Cardiac fibroblast (primary cell): ENCODE data around the gene TTC39B.

Experiments
- DNase-seq, 2 donors: peaks; one replicate each; pipeline versions ENCODE4 v3.0.0 to v3.0.0-alpha.2; 2010; ENCODE audit warnings: low read depth in 2 of 2
- H3K4me3 ChIP-seq, 2 donors: replicated peaks in 1 of 2; 1 replicate in 1 of 2; 2 replicates in 1 of 2; pipeline ENCODE4 v1.5.1; 2011; ENCODE audit warnings: low read depth in 2 of 2, low read length in 2 of 2, mild to moderate bottlenecking in 2 of 2, moderate library complexity in 1 of 2
- CTCF ChIP-seq: IDR thresholded peaks from one replicate; pipeline ENCODE4 v1.5.1; 2011; ENCODE audit warnings: low read depth, mild to moderate bottlenecking, low read length, inconsistent platforms

The TTC39B gene

GRCh38 chr9:15163931-15164330, 143.1 kb downstream of the TTC39B start:
- TF ChIP-seq CTCF, result no peak
- H3K4me3 ChIP-seq, result no peak overlapping the region
- DNase-seq, result no peak

DNA sequence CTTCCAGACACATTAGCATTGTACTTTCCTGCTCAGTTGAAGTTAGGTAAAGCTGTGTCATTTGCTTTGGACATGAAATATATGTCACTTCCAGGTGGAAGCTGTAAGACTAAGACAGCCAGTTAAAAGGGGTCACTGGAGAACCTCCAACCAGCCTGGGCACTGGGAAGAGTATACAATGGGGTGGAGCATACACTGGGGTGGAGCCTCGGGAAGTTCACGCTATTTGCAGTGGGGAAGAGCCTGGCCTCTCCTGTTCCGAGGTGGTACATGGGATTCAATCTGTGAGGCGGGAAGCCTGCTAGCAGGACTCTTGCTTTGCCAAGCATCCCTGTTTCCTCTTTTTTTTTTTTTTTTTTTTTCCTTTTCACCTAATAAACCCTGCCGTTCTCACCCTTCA, 145.3 kb downstream of the TTC39B start:
- no peak for DNase-seq
- no peak for TF ChIP-seq CTCF
- no peak overlapping the region for H3K4me3 ChIP-seq

DNA sequence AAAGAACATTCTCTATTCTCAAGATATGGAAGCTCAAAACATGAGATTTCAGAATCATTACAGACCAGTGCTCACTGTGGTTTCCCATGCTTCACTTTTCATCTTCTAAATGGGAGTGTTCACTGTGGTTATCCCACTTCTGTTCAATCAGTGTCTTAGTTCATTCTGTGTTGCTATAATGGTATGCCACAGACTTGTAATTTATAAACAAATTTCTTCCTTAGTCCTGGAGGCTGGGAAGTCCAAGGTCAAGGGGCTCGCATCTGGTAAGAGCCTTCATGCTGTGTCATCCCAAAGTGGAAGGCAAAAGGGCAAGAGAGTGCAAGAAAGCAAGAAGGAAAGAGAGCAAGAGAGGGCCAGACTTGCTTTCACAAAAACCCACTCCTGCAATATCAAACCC, 146.3 kb downstream of the TTC39B start:
- no peak for TF ChIP-seq CTCF
- DNase-seq, result peak; percentile 12 to 48
- H3K4me3 ChIP-seq, result no peak overlapping the region

- H3K4me3 ChIP-seq, result no peak overlapping the region
- no peak for DNase-seq
- no peak for TF ChIP-seq CTCF
Observed at GRCh38 chr9:15158064-15158463, 149.0 kb downstream of the TTC39B start.

- TF ChIP-seq CTCF, result no peak
- no peak overlapping the region for H3K4me3 ChIP-seq
- peak; percentile 25 to 82 for DNase-seq
Observed at GRCh38 chr9:15157381-15157780, 149.6 kb downstream of the TTC39B start.

DNA sequence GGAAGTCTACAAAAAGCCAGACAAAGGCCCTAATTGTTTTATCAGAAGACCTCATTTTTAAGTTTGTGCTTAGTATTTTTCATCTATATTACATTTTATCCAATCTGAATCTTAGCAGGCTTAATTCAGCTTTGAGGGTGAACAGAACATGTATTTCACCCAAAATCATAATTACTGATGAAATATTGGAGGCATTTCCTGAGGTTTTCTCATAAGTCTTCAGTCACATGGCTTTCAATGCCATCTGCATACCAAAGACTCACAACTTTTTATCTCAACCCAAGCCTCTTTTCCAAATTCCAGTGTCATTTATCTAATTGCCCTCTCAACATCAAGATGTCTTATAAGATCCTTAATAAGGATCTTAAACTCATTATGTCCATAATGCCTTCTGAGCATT, 150.8 kb downstream of the TTC39B start:
- DNase-seq, result no peak
- H3K4me3 ChIP-seq, result no peak overlapping the region
- TF ChIP-seq CTCF, result no peak

DNA sequence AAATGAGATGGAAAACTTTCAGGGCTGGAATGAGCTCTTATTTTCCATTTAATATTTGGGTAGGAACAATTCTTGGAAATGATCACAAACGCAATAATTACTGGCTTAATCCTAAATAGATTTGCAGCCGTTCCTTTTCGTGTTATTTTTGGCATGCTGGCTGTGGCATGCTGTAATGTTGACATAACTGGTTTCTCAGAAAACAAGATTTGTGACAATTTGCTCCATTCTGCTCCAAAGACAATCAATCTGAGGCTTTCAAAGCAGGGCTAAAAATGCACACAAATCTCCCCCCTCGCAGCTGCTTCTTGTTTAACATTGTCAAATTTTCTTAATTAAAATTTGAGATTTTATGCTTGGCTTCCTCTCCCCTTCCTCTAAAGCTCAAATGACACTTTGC, 151.2 kb downstream of the TTC39B start:
- H3K4me3 ChIP-seq, result no peak overlapping the region
- peak; percentile 61 to 69 for DNase-seq
- TF ChIP-seq CTCF, result no peak
